CD14-positive monocyte (primary cell): ENCODE results near the gene SMC4. TPM values are rescaled to one million over a fixed set of nuclear protein-coding genes. Genes with fewer than 3 reads are reported as not detected.

Experiments
- DNase-seq, 3 donors: peaks; one replicate each; pipeline ENCODE4 v3.0.0-alpha.2; 2011 to 2022
- H2AFZ ChIP-seq: 2 replicates; pipeline ENCODE4 v1.6.0; 2012; ENCODE audit warnings: mild to moderate bottlenecking, low read depth, low read length, inconsistent platforms; ENCODE audit not compliant: insufficient read depth, poor library complexity, severe bottlenecking
- H3K27ac ChIP-seq, 2 donors: 1 replicate in 1 of 2; 2 replicates in 1 of 2; pipeline ENCODE4 v1.5.1; 2012 to 2013; ENCODE audit warnings: low read length in 2 of 2, control low read depth in 1 of 2, inconsistent platforms in 1 of 2, low read depth in 1 of 2, mild to moderate bottlenecking in 1 of 2
- H3K27me3 ChIP-seq, 2 donors: one replicate each; pipeline versions ENCODE4 v1.6.0 to v1.6.1; 2011 to 2013; ENCODE audit warnings: low read length in 2 of 2; ENCODE audit not compliant: control insufficient read depth in 2 of 2, insufficient read depth in 2 of 2
- H3K36me3 ChIP-seq, 2 donors: replicated peaks in 1 of 2; 1 replicate in 1 of 2; 2 replicates in 1 of 2; pipeline versions ENCODE4 v1.5.1 to v1.6.1; 2012 to 2013; ENCODE audit warnings: low read length in 2 of 2, control low read depth in 1 of 2, inconsistent platforms in 1 of 2, mild to moderate bottlenecking in 1 of 2; ENCODE audit not compliant: insufficient read depth in 2 of 2, control insufficient read depth in 1 of 2
- H3K4me1 ChIP-seq, 2 donors: 1 replicate in 1 of 2; 2 replicates in 1 of 2; pipeline versions ENCODE4 v1.5.1 to v1.6.1; 2012 to 2013; ENCODE audit warnings: low read length in 2 of 2, control low read depth in 1 of 2, inconsistent platforms in 1 of 2, mild to moderate bottlenecking in 1 of 2, moderate library complexity in 1 of 2; ENCODE audit not compliant: insufficient read depth in 2 of 2, control insufficient read depth in 1 of 2
- H3K4me2 ChIP-seq: replicated peaks from 2 replicates; pipeline ENCODE3; 2012; ENCODE audit warnings: low read length, moderate library complexity, mild to moderate bottlenecking; ENCODE audit not compliant: poor library complexity, severe bottlenecking; ENCODE audit errors: extremely low read depth
- H3K4me3 ChIP-seq, 3 experiments: fragments of 200-600 bp in 1 of 3; sonication (generic) in 1 of 3; replicated peaks in 1 of 3; 1 replicate in 2 of 3; 2 replicates in 1 of 3; pipeline ENCODE4 v1.5.1; 2011 to 2013; ENCODE audit warnings: low read length in 3 of 3, mild to moderate bottlenecking in 3 of 3, control low read depth in 2 of 3, low read depth in 2 of 3, inconsistent platforms in 1 of 3, moderate library complexity in 1 of 3
- H3K79me2 ChIP-seq: 2 replicates; pipeline ENCODE4 v1.6.0; 2012; ENCODE audit warnings: mild to moderate bottlenecking, control low read depth, inconsistent platforms, low read length, moderate library complexity; ENCODE audit not compliant: insufficient read depth
- H3K9ac ChIP-seq: 2 replicates; pipeline ENCODE4 v1.6.0; 2017; ENCODE audit warnings: low read length, mild to moderate bottlenecking; ENCODE audit not compliant: insufficient read depth, poor library complexity, severe bottlenecking
- H3K9me3 ChIP-seq, 2 donors: replicated peaks in 1 of 2; 1 replicate in 1 of 2; 2 replicates in 1 of 2; pipeline versions ENCODE4 v1.5.1 to v1.6.1; 2012 to 2013; ENCODE audit warnings: low read length in 2 of 2, control low read depth in 1 of 2; ENCODE audit not compliant: control insufficient read depth in 1 of 2, insufficient read depth in 1 of 2
- H4K20me1 ChIP-seq: 2 replicates; pipeline ENCODE4 v1.6.0; 2012; ENCODE audit warnings: mild to moderate bottlenecking, low read length, control low read depth, moderate library complexity; ENCODE audit not compliant: insufficient read depth
- H3K27ac Mint-ChIP-seq, 7 donors: one replicate each; pipeline ENCODE4 v1.8.0; 2020; ENCODE audit warnings: mild to moderate bottlenecking in 7 of 7, mixed read lengths in 7 of 7, moderate library complexity in 6 of 7, inconsistent platforms in 2 of 7
- H3K27me3 Mint-ChIP-seq, 3 donors: one replicate each; pipeline ENCODE4 v1.8.0; 2021 to 2022; ENCODE audit warnings: low read depth in 3 of 3, mild to moderate bottlenecking in 3 of 3, mixed read lengths in 3 of 3, moderate library complexity in 3 of 3, inconsistent platforms in 1 of 3
- H3K36me3 Mint-ChIP-seq, 2 donors: one replicate each; pipeline ENCODE4 v1.8.0; 2020; ENCODE audit warnings: mixed read lengths in 2 of 2, inconsistent platforms in 1 of 2, mild to moderate bottlenecking in 1 of 2
- H3K4me1 Mint-ChIP-seq: one replicate; pipeline ENCODE4 v1.8.0; 2020; ENCODE audit warnings: mild to moderate bottlenecking, mixed read lengths
- H3K4me3 Mint-ChIP-seq, 2 donors: one replicate each; pipeline ENCODE4 v1.8.0; 2020; ENCODE audit warnings: mild to moderate bottlenecking in 2 of 2, mixed read lengths in 2 of 2, moderate library complexity in 1 of 2
- H3K9me3 Mint-ChIP-seq, 7 donors: one replicate each; pipeline ENCODE4 v1.8.0; 2020 to 2022; ENCODE audit warnings: mixed read lengths in 7 of 7, mild to moderate bottlenecking in 6 of 7, moderate library complexity in 6 of 7, inconsistent platforms in 2 of 7
- WGBS: methylation state at CpG from one replicate; pipeline ENCODE4 v1.1.5; 2013; ENCODE audit warnings: missing lambda C conversion rate; ENCODE audit not compliant: insufficient coverage; 5-methylcytosine and 5-hydroxymethylcytosine counted together
- intact Hi-C, 2 donors: fragments of 100-400 bp; cut with micrococcal nuclease; formaldehyde crosslinking; loops; one replicate each; pipeline versions ENCODE4 v1.15.0 to v1.15.1; 2023
- polyA plus RNA-seq, 3 donors: library from polyadenylated mRNA; depleted of rRNA in 1 of 3; unstranded in 2 of 3; stranded (reverse) in 1 of 3; fragments of 300-500 nt in 2 of 3; fragments of >200 nt in 1 of 3; fragmentation: Illumina TruSeq in 2 of 3; gene quantifications; 1 replicate in 2 of 3; 2 replicates in 1 of 3; pipeline ENCODE4 v1.2.3, GENCODE V29; 2012 to 2021
- TF ChIP-seq, protein P1 (sequence below): fragments of 200-600 bp; IDR thresholded peaks from one replicate; pipeline ENCODE4 v1.8.0; 2022; ENCODE audit warnings: antibody characterized with exemption, mild to moderate bottlenecking

SMC4 gene
- polyA plus RNA-seq, 3 donors, result 6.8 to 17.2 (median 14.1) TPM

- peaks cover 4% of the 10 kb centered on the region for H3K4me1 Mint-ChIP-seq
- H2AFZ ChIP-seq, result no peak overlapping the region
- no peak for DNase-seq
- no peaks in the 10 kb centered on the region for H3K4me1 ChIP-seq
- H3K27ac Mint-ChIP-seq, result no peak overlapping the region
- H3K36me3 ChIP-seq, result peaks cover 9 to 31% of the 10 kb centered on the region in 2 donors
- no peak overlapping the region for H3K27ac ChIP-seq
- no peaks in the 10 kb centered on the region for H3K27me3 ChIP-seq
- peaks cover 0 to 2% (median 0%) of the 10 kb centered on the region in 7 donors for H3K9me3 Mint-ChIP-seq
- no peak overlapping the region for H3K9ac ChIP-seq
- no peaks in the 10 kb centered on the region for H3K79me2 ChIP-seq
- peaks cover 0 to 2% (median 0%) of the 10 kb centered on the region in 3 donors for H3K27me3 Mint-ChIP-seq
- no peak overlapping the region for H3K4me3 Mint-ChIP-seq
- TF ChIP-seq, protein P1, sequence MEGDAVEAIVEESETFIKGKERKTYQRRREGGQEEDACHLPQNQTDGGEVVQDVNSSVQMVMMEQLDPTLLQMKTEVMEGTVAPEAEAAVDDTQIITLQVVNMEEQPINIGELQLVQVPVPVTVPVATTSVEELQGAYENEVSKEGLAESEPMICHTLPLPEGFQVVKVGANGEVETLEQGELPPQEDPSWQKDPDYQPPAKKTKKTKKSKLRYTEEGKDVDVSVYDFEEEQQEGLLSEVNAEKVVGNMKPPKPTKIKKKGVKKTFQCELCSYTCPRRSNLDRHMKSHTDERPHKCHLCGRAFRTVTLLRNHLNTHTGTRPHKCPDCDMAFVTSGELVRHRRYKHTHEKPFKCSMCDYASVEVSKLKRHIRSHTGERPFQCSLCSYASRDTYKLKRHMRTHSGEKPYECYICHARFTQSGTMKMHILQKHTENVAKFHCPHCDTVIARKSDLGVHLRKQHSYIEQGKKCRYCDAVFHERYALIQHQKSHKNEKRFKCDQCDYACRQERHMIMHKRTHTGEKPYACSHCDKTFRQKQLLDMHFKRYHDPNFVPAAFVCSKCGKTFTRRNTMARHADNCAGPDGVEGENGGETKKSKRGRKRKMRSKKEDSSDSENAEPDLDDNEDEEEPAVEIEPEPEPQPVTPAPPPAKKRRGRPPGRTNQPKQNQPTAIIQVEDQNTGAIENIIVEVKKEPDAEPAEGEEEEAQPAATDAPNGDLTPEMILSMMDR, result no peak
- no peaks in the 10 kb centered on the region for H3K9me3 ChIP-seq
- H3K36me3 Mint-ChIP-seq, result peaks cover 11 to 17% of the 10 kb centered on the region in 2 donors
- no peak overlapping the region for H3K4me3 ChIP-seq
- H3K4me2 ChIP-seq, result no peak overlapping the region
- intact Hi-C loops, result no loop called here
- no peaks in the 10 kb centered on the region for H4K20me1 ChIP-seq
Measured at GRCh38 chr3:160372780-160373179, 26.7 kb upstream of the SMC4 start.

- Histone ChIP-seq H3K4me2 (no peak overlapping the region), H3K9me3 (no peaks in the 10 kb centered on the region), H3K79me2 (no peaks in the 10 kb centered on the region), H2AFZ (no peak overlapping the region), H3K27ac (no peak overlapping the region), H3K4me3 (no peak overlapping the region), H3K36me3 (peaks cover 9 to 31% of the 10 kb centered on the region in 2 donors), H3K9ac (no peak overlapping the region), H4K20me1 (no peaks in the 10 kb centered on the region), H3K4me1 (no peaks in the 10 kb centered on the region), H3K27me3 (no peaks in the 10 kb centered on the region)
- Mint-ChIP-seq H3K36me3 (peaks cover 11 to 17% of the 10 kb centered on the region in 2 donors), H3K4me3 (no peak overlapping the region), H3K9me3 (peaks cover 0 to 2% (median 0%) of the 10 kb centered on the region in 7 donors), H3K27ac (peak overlapping the region in 1 of 7 donors; percentile 5), H3K4me1 (peaks cover 2% of the 10 kb centered on the region), H3K27me3 (peaks cover 0 to 2% (median 0%) of the 10 kb centered on the region in 3 donors)
- TF ChIP-seq, protein P1, result no peak
- intact Hi-C loops, result no loop called here
- 89% methylated on average over 1 of the region's 2 CpGs for WGBS
- DNase-seq, result no peak
Measured at GRCh38 chr3:160373655-160374054, 25.8 kb upstream of the SMC4 start.
